Vagina (tissue), 2 donors: ENCODE measurements around the gene EVPL. TPM values are rescaled to one million over a fixed set of nuclear protein-coding genes. Genes with fewer than 3 reads are reported as not detected.

ENCODE experiments used
- DNase-seq, 2 donors: peaks; one replicate each; pipeline ENCODE4 v3.0.0-alpha.2; 2017; ENCODE audit errors: extremely low spot score in 2 of 2
- H3K27ac ChIP-seq: fragments of 200-600 bp; sonication (generic); one replicate; pipeline ENCODE4 v1.5.1; 2019
- H3K27me3 ChIP-seq: fragments of 200-600 bp; sonication (generic); one replicate; pipeline ENCODE4 v1.5.1; 2019
- H3K36me3 ChIP-seq, 2 donors: fragments of 200-600 bp; sonication (generic); one replicate each; pipeline ENCODE4 v1.5.1; 2017 to 2019
- H3K4me1 ChIP-seq: fragments of 200-600 bp; sonication (generic); one replicate; pipeline ENCODE4 v1.5.1; 2019
- H3K4me3 ChIP-seq, 2 donors: fragments of 200-600 bp; sonication (generic); 1 replicate in 1 of 2; 2 replicates in 1 of 2; pipeline ENCODE4 v1.5.1; 2016 to 2019
- H3K9me3 ChIP-seq: fragments of 200-600 bp; sonication (generic); one replicate; pipeline ENCODE4 v1.5.1; 2019
- CTCF ChIP-seq, 3 experiments: fragments of 450-650 bp in 2 of 3; fragments of 200-600 bp in 1 of 3; sonication (generic) in 1 of 3; IDR thresholded peaks; one replicate each; pipeline ENCODE4 v1.5.1; 2017 to 2019; ENCODE audit warnings: antibody characterized with exemption in 3 of 3, mild to moderate bottlenecking in 2 of 3, moderate library complexity in 2 of 3
- POLR2A ChIP-seq, 2 donors: fragments of 450-650 bp; IDR thresholded peaks; one replicate each; pipeline ENCODE4 v1.6.1; 2017; ENCODE audit warnings: antibody characterized with exemption in 2 of 2, mild to moderate bottlenecking in 2 of 2, moderate library complexity in 2 of 2
- POLR2AphosphoS5 ChIP-seq, 2 donors: sonication (generic); formaldehyde crosslinking; IDR thresholded peaks; one replicate each; pipeline ENCODE4 v1.9.0; 2017; ENCODE audit warnings: antibody characterized with exemption in 2 of 2, mild to moderate bottlenecking in 2 of 2, low read depth in 1 of 2; ENCODE audit not compliant: insufficient read depth in 1 of 2
- intact Hi-C: fragments of 100-400 bp; cut with DNase I; formaldehyde crosslinking; loops from one replicate; pipeline ENCODE4 v1.15.1; 2023
- total RNA-seq: library from RNA; depleted of rRNA; stranded (reverse); fragments of >200 nt; gene quantifications from one replicate; pipeline ENCODE4 v1.2.3, GENCODE V29; 2016

Gene EVPL
- total RNA-seq, 1 donor from 2014 or later, result 115 TPM

- no peak for DNase-seq
- Histone ChIP-seq H3K27ac (no peak overlapping the region), H3K4me3 (no peak overlapping the region), H3K9me3 (no peaks in the 10 kb centered on the region), H3K36me3 (peaks cover 0 to 1% of the 10 kb centered on the region in 2 donors), H3K4me1 (peaks cover 14% of the 10 kb centered on the region), H3K27me3 (no peaks in the 10 kb centered on the region)
- TF ChIP-seq CTCF (IDR thresholded peaks at IDR 0.05) (no peak), POLR2AphosphoS5 (IDR thresholded peaks at IDR 0.05; ENCODE audit: insufficient read depth in 1 of 2, low read depth in 1 of 2) (no peak), POLR2A (IDR thresholded peaks at IDR 0.05) (no peak)
- intact Hi-C loops, result no loop called here
Observed at GRCh38 chr17:75998327-75998795, 28.7 kb downstream of the EVPL start.

GRCh38 chr17:75996665-75997590 is 30.2 kb downstream of the EVPL start:
- Histone ChIP-seq H3K4me3 (no peak overlapping the region), H3K9me3 (no peaks in the 10 kb centered on the region), H3K4me1 (peaks cover 14% of the 10 kb centered on the region), H3K27me3 (no peaks in the 10 kb centered on the region), H3K36me3 (no peaks in the 10 kb centered on the region), H3K27ac (no peak overlapping the region)
- intact Hi-C loops, result no loop called here
- peak in 1 of 2 donors; percentile 83 for DNase-seq
- TF ChIP-seq POLR2A (IDR thresholded peaks at IDR 0.05) (no peak), POLR2AphosphoS5 (IDR thresholded peaks at IDR 0.05; ENCODE audit: insufficient read depth in 1 of 2, low read depth in 1 of 2) (no peak), CTCF (IDR thresholded peaks at IDR 0.05) (no peak)

- Histone ChIP-seq H3K4me1 (peaks cover 13% of the 10 kb centered on the region), H3K4me3 (no peak overlapping the region), H3K9me3 (no peaks in the 10 kb centered on the region), H3K27ac (no peak overlapping the region), H3K36me3 (peaks cover 0 to 5% of the 10 kb centered on the region in 2 donors), H3K27me3 (no peaks in the 10 kb centered on the region)
- intact Hi-C loops, result no loop called here
- DNase-seq, result no peak
- TF ChIP-seq CTCF (IDR thresholded peaks at IDR 0.05), result no peak
- TF ChIP-seq POLR2A (IDR thresholded peaks at IDR 0.05), result no peak
- TF ChIP-seq POLR2AphosphoS5 (IDR thresholded peaks at IDR 0.05; ENCODE audit: insufficient read depth in 1 of 2, low read depth in 1 of 2), result no peak
Observed at GRCh38 chr17:75995385-75995925, 31.7 kb downstream of the EVPL start.

- Histone ChIP-seq H3K27me3 (no peaks in the 10 kb centered on the region), H3K4me3 (no peak overlapping the region), H3K9me3 (no peaks in the 10 kb centered on the region), H3K4me1 (peaks cover 9% of the 10 kb centered on the region), H3K36me3 (peaks cover 0 to 5% of the 10 kb centered on the region in 2 donors), H3K27ac (no peak overlapping the region)
- TF ChIP-seq POLR2AphosphoS5 (IDR thresholded peaks at IDR 0.05; ENCODE audit: insufficient read depth in 1 of 2, low read depth in 1 of 2), result no peak
- no peak for TF ChIP-seq POLR2A (IDR thresholded peaks at IDR 0.05)
- intact Hi-C loops, result no loop called here
- DNase-seq, result no peak
Observed at GRCh38 chr17:75994802-75995370, 32.2 kb downstream of the EVPL start.

DNA sequence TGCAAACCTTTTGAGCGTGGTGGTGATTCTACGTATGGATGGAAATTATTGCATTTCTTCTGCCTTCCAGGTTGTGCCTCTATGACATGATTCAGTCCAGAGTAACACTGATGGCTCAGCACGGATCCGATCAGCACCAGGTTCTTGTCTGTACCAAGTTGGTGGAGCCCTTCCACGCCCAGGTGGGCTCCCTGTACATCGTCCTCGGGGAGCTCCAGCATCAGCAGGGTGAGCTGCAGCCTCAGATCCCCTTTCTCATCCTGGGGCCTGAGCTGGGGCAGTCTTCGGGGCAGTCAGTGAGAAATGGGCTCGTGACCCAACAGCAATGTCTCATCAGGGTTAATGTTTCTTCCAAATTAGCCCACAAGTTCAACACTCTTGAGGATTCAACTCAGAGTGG is 35.7 kb downstream of the EVPL start:
- H3K27ac ChIP-seq, result no peak overlapping the region
- no peak overlapping the region for H3K4me3 ChIP-seq
- DNase-seq, result no peak
- TF ChIP-seq POLR2A (IDR thresholded peaks at IDR 0.05) (no peak), POLR2AphosphoS5 (IDR thresholded peaks at IDR 0.05; ENCODE audit: insufficient read depth in 1 of 2, low read depth in 1 of 2) (no peak), CTCF (IDR thresholded peaks at IDR 0.05) (no peak)
- H3K36me3 ChIP-seq, result peaks cover 0 to 16% of the 10 kb centered on the region in 2 donors
- H3K4me1 ChIP-seq, result no peaks in the 10 kb centered on the region
- no peaks in the 10 kb centered on the region for H3K9me3 ChIP-seq
- H3K27me3 ChIP-seq, result no peaks in the 10 kb centered on the region
- intact Hi-C loops, result no loop called here
